ENCODE measurements around the gene TSPAN16.

TSPAN16 gene

DNA sequence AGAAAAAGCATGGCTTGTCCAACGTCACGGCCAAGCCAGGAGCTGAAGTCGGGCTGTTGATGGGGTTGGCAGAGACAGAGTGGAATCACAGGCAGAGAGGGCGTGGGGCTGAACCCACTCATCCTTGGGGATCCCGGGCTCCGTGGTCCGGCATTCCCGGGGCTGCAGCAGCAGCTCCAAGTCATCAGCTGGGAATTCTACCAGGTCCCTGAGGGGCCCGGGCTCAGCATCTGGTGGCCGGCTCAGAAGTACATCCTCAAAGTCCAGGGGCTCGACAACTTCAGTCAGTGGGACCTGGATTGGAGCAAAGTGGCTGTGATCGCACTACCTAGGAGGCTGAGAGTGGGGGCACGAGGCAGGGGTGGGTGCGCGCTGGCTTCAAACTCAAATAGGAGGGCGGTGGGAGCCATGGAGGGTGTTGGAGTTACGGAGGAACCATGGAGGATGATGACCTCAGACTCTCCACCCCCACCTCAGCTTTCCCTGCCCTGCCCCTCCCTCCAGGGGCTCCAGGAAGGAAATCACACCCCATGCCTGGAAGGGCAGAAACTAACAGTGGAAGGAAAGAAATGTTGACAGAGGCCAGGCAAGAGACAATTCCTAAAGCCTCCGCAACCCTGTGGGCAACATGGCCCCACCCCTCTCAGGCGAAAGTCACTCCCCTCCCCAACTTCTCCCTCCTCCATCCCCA lies 43.1 kb upstream of the TSPAN16 start:
- no peak for TF ChIP-seq POLR2AphosphoS5 (IDR thresholded peaks at IDR 0.05; ENCODE audit: low read depth)
- Histone ChIP-seq H3K27me3 (ENCODE audit: insufficient read depth, poor library complexity, severe bottlenecking) (no peaks in the 10 kb centered on the region), H3K27ac (replicated peaks) (no peak overlapping the region), H3K4me3 (replicated peaks; ENCODE audit: insufficient read depth, low read length) (no peak overlapping the region)
- no peak for DNase-seq (ENCODE audit: low read depth in 1 of 2, low spot score in 1 of 2)

DNA sequence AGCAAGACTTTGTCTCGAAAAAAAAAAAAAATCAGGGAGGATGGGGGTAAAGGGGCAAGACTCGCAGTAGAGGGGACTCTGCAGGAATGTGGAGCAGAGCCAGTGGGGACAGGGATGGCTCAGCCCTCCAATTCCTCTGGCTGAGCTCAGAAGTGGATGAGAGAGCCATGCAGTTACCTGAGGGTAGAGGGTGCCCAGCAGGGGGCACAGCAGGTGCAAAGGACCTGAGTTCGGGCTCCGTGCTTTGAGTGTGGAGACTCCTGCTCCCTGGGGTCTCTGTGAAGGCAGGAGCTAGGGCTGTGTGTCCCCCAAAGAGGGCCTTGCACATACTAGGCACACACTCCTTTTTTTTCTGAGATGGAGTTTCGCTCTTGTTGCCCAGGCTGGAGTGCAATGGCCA lies 41.3 kb upstream of the TSPAN16 start:
- no peak for DNase-seq (ENCODE audit: low read depth in 1 of 2, low spot score in 1 of 2)
- Histone ChIP-seq H3K27me3 (ENCODE audit: insufficient read depth, poor library complexity, severe bottlenecking) (no peaks in the 10 kb centered on the region), H3K27ac (replicated peaks) (no peak overlapping the region), H3K4me3 (replicated peaks; ENCODE audit: insufficient read depth, low read length) (no peak overlapping the region)
- no peak for TF ChIP-seq GABPA (IDR thresholded peaks at IDR 0.05; ENCODE audit: low read depth)
- TF ChIP-seq, protein P1, sequence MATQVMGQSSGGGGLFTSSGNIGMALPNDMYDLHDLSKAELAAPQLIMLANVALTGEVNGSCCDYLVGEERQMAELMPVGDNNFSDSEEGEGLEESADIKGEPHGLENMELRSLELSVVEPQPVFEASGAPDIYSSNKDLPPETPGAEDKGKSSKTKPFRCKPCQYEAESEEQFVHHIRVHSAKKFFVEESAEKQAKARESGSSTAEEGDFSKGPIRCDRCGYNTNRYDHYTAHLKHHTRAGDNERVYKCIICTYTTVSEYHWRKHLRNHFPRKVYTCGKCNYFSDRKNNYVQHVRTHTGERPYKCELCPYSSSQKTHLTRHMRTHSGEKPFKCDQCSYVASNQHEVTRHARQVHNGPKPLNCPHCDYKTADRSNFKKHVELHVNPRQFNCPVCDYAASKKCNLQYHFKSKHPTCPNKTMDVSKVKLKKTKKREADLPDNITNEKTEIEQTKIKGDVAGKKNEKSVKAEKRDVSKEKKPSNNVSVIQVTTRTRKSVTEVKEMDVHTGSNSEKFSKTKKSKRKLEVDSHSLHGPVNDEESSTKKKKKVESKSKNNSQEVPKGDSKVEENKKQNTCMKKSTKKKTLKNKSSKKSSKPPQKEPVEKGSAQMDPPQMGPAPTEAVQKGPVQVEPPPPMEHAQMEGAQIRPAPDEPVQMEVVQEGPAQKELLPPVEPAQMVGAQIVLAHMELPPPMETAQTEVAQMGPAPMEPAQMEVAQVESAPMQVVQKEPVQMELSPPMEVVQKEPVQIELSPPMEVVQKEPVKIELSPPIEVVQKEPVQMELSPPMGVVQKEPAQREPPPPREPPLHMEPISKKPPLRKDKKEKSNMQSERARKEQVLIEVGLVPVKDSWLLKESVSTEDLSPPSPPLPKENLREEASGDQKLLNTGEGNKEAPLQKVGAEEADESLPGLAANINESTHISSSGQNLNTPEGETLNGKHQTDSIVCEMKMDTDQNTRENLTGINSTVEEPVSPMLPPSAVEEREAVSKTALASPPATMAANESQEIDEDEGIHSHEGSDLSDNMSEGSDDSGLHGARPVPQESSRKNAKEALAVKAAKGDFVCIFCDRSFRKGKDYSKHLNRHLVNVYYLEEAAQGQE (IDR thresholded peaks at IDR 0.05; ENCODE audit: insufficient replicate concordance, low read depth), result no peak
- TF ChIP-seq, protein P2, sequence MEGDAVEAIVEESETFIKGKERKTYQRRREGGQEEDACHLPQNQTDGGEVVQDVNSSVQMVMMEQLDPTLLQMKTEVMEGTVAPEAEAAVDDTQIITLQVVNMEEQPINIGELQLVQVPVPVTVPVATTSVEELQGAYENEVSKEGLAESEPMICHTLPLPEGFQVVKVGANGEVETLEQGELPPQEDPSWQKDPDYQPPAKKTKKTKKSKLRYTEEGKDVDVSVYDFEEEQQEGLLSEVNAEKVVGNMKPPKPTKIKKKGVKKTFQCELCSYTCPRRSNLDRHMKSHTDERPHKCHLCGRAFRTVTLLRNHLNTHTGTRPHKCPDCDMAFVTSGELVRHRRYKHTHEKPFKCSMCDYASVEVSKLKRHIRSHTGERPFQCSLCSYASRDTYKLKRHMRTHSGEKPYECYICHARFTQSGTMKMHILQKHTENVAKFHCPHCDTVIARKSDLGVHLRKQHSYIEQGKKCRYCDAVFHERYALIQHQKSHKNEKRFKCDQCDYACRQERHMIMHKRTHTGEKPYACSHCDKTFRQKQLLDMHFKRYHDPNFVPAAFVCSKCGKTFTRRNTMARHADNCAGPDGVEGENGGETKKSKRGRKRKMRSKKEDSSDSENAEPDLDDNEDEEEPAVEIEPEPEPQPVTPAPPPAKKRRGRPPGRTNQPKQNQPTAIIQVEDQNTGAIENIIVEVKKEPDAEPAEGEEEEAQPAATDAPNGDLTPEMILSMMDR (IDR thresholded peaks at IDR 0.05; ENCODE audit: insufficient read depth, low read length), result no peak
- TF ChIP-seq POLR2AphosphoS5 (IDR thresholded peaks at IDR 0.05; ENCODE audit: low read depth), result no peak
- TF ChIP-seq SPI1 (IDR thresholded peaks at IDR 0.05; ENCODE audit: borderline replicate concordance, low read depth), result no peak

DNA sequence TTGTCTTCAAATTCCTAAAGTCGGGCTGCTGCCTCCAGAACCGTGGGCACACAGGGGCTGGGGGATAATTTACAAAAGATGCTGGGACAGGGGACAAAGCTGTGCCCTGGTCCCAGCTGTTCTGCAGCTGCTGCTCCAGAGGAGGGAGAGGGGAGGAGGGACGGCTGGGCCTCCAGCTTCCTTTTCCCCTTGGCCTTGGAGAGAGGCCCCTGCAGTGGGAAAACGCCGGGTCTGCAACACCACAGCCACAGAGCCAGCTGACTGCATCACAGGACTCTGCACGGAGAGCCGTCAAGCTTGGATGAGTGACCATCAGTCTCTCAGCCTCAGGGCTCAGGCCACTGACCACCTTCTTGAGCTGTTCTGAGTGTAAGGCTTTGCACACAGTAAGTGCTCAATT lies 39.8 kb upstream of the TSPAN16 start:
- Histone ChIP-seq H3K4me3 (replicated peaks; ENCODE audit: insufficient read depth, low read length) (no peak overlapping the region), H3K27ac (replicated peaks) (no peak overlapping the region), H3K27me3 (ENCODE audit: insufficient read depth, poor library complexity, severe bottlenecking) (peaks cover 5% of the 10 kb centered on the region)
- DNase-seq (ENCODE audit: low read depth in 1 of 2, low spot score in 1 of 2), result no peak
- TF ChIP-seq SPI1 (IDR thresholded peaks at IDR 0.05; ENCODE audit: borderline replicate concordance, low read depth) (no peak), GABPA (IDR thresholded peaks at IDR 0.05; ENCODE audit: low read depth) (no peak), POLR2AphosphoS5 (IDR thresholded peaks at IDR 0.05; ENCODE audit: low read depth) (no peak)
- TF ChIP-seq, protein P1 (IDR thresholded peaks at IDR 0.05; ENCODE audit: insufficient replicate concordance, low read depth), result no peak
- TF ChIP-seq, protein P2 (IDR thresholded peaks at IDR 0.05; ENCODE audit: insufficient read depth, low read length), result no peak

DNA sequence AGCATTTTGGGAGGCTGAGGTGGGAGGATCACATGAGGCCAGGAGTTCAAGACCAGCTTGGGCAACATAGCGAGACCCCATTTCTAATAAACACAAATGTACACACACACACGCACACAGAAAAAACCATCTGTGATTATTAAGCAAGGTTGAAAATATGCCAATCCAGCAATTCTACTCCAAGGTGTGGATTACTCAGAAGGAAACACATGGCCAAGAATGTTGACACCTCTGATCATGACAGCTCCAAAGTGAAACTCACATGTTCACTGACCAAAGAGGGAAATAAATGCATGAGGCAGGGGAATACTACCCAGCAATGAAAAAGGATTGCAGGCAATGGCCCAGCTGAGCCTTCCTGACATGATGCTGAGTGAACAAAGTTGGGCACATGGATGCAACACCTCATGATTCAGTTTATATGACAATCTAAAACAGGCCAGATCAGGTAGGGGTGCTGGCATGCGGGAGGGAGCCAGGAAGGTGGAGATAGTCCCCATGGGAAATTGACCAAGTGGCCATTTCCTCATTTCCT lies 38.0 kb upstream of the TSPAN16 start:
- H3K4me3 ChIP-seq (replicated peaks; ENCODE audit: insufficient read depth, low read length), result no peak overlapping the region
- DNase-seq (ENCODE audit: low read depth in 1 of 2, low spot score in 1 of 2), result no peak
- H3K27ac ChIP-seq (replicated peaks), result no peak overlapping the region
- peaks cover 18% of the 10 kb centered on the region for H3K27me3 ChIP-seq (ENCODE audit: insufficient read depth, poor library complexity, severe bottlenecking)
- no peak for TF ChIP-seq SPI1 (IDR thresholded peaks at IDR 0.05; ENCODE audit: borderline replicate concordance, low read depth)
- no peak for TF ChIP-seq GABPA (IDR thresholded peaks at IDR 0.05; ENCODE audit: low read depth)
- TF ChIP-seq POLR2AphosphoS5 (IDR thresholded peaks at IDR 0.05; ENCODE audit: low read depth), result no peak
- TF ChIP-seq, protein P1 (IDR thresholded peaks at IDR 0.05; ENCODE audit: insufficient replicate concordance, low read depth), result no peak
- TF ChIP-seq, protein P2 (IDR thresholded peaks at IDR 0.05; ENCODE audit: insufficient read depth, low read length), result no peak

Data from HL-60 (cell line).